HCT116 (cell line): ENCODE data around the gene CDK13. TPM values are rescaled to one million over a fixed set of nuclear protein-coding genes. Genes with fewer than 3 reads are reported as not detected.
"Not testable (repeated sequence)": the region's sequence is repeated elsewhere in the genome, so short reads cannot be mapped to it uniquely, and the experiment has no call there.

Experiments used
- ATAC-seq: fragments of 200-7000 bp; cut with Tn5 transposase; 2 replicates; pipeline ENCODE4 v1.9.1; 2020; ENCODE audit warnings: mild to moderate bottlenecking, moderate library complexity
- BruUV-seq: library from RNA; stranded (reverse); fragments of 400-500 nt; replicated peaks from 2 replicates; lab custom pipeline; 2021; lab: Mats Ljungman, UMichigan
- CTCF ChIA-PET: fragments of 300-600 bp; sonication (Branson Sonifier 250); formaldehyde crosslinking; loops from one replicate; lab custom pipeline; 2021; ENCODE audit warnings: antibody characterized with exemption; lab: Charles Lee
- POLR2A ChIA-PET: fragments of 300-600, 350-600 bp; sonication (Branson Sonifier 250); formaldehyde crosslinking; loops from one replicate; lab custom pipeline; 2021; ENCODE audit warnings: antibody characterized with exemption; lab: Charles Lee
- RAD21 ChIA-PET, 2 experiments: fragments of 300-600 bp; sonication (Branson Sonifier 250); formaldehyde crosslinking; loops; one replicate each; lab custom pipeline; 2023; ENCODE audit warnings: low total read pairs in 2 of 2; ENCODE audit not compliant: uncharacterized antibody in 2 of 2, unreplicated experiment in 2 of 2, low non-redundant PET in 1 of 2; lab: Charles Lee
- DNase-seq: peaks from one replicate; pipeline ENCODE4 v3.0.0-alpha.2; 2010; ENCODE audit warnings: low read depth, low spot score
- H2AFZ ChIP-seq: fragments of 200-600 bp; shearing (Covaris generic), sonication (generic); 2 replicates; pipeline ENCODE4 v1.6.1; 2017; ENCODE audit warnings: low read depth, mixed run types, mixed read lengths, antibody characterized with exemption, low read length; ENCODE audit not compliant: poor library complexity, severe bottlenecking
- H3K27ac ChIP-seq: 2 replicates; pipeline ENCODE4 v1.5.1; 2012; ENCODE audit warnings: low read depth, low read length
- H3K27me3 ChIP-seq: fragments of 200-600 bp; sonication (generic); 2 replicates; pipeline ENCODE4 v1.6.1; 2016; ENCODE audit warnings: mixed run types, low read length, mixed read lengths; ENCODE audit not compliant: insufficient read depth
- H3K36me3 ChIP-seq, 2 experiments: fragments of 200-500 bp in 1 of 2; fragments of 200-600 bp in 1 of 2; sonication (Bioruptor generic) in 1 of 2; sonication (generic) in 1 of 2; 2 replicates each; pipeline versions ENCODE4 v1.5.1 to v1.6.1; 2014 to 2016; ENCODE audit warnings: low read length in 2 of 2, inconsistent platforms in 1 of 2, mixed read lengths in 1 of 2, mixed run types in 1 of 2; ENCODE audit not compliant: insufficient read depth in 2 of 2, control insufficient read depth in 1 of 2
- H3K4me1 ChIP-seq, 2 experiments: fragments of 200-600 bp in 1 of 2; sonication (generic) in 1 of 2; 2 replicates each; pipeline versions ENCODE4 v1.5.1 to v1.6.1; 2012 to 2017; ENCODE audit warnings: low read length in 2 of 2, inconsistent platforms in 1 of 2, mild to moderate bottlenecking in 1 of 2, mixed read lengths in 1 of 2, mixed run types in 1 of 2, moderate library complexity in 1 of 2; ENCODE audit not compliant: insufficient read depth in 2 of 2, control insufficient read depth in 1 of 2
- H3K4me2 ChIP-seq: fragments of 200-600 bp; sonication (generic); 2 replicates; pipeline ENCODE4 v1.6.1; 2017; ENCODE audit warnings: mixed run types, low read length, mixed read lengths
- H3K4me3 ChIP-seq, 2 experiments: fragments of 200-600 bp in 1 of 2; sonication (generic) in 1 of 2; replicated peaks in 1 of 2; 2 replicates each; pipeline ENCODE4 v1.5.1; 2011 to 2016; ENCODE audit warnings: low read length in 2 of 2, control low read depth in 1 of 2, low read depth in 1 of 2, mild to moderate bottlenecking in 1 of 2, mixed read lengths in 1 of 2, mixed run types in 1 of 2
- H3K79me2 ChIP-seq: fragments of 200-600 bp; sonication (generic); 2 replicates; pipeline ENCODE4 v1.6.1; 2017; ENCODE audit warnings: mild to moderate bottlenecking, mixed run types, low read length, moderate library complexity, mixed read lengths; ENCODE audit not compliant: insufficient read depth
- H3K9ac ChIP-seq: fragments of 200-600 bp; sonication (generic); 2 replicates; pipeline ENCODE4 v1.6.1; 2016; ENCODE audit warnings: low read length, mixed read lengths
- H3K9me2 ChIP-seq: fragments of 200-600 bp; sonication (generic), shearing (Covaris generic); 2 replicates; pipeline ENCODE4 v1.6.1; 2017; ENCODE audit warnings: mixed run types, mild to moderate bottlenecking, moderate library complexity; ENCODE audit not compliant: insufficient read depth
- H3K9me3 ChIP-seq, 2 experiments: fragments of 200-500 bp in 1 of 2; fragments of 200-600 bp in 1 of 2; sonication (Bioruptor generic) in 1 of 2; sonication (generic) in 1 of 2; 2 replicates each; pipeline ENCODE4 v1.6.1; 2014 to 2017; ENCODE audit warnings: low read length in 2 of 2, mixed read lengths in 2 of 2, inconsistent platforms in 1 of 2, low read depth in 1 of 2, mild to moderate bottlenecking in 1 of 2, mixed run types in 1 of 2, moderate library complexity in 1 of 2; ENCODE audit not compliant: control insufficient read depth in 1 of 2, insufficient read depth in 1 of 2
- H4K20me1 ChIP-seq: fragments of 200-600 bp; sonication (generic), shearing (Covaris generic); 2 replicates; pipeline ENCODE4 v1.6.1; 2017; ENCODE audit warnings: mixed run types, mild to moderate bottlenecking, moderate library complexity; ENCODE audit not compliant: insufficient read depth
- CBX3 ChIP-seq: IDR thresholded peaks from 2 replicates; pipeline ENCODE4 v1.6.1; 2012; ENCODE audit warnings: low read depth
- FOSL1 ChIP-seq: IDR thresholded peaks from 2 replicates; pipeline ENCODE4 v1.6.1; 2012; ENCODE audit warnings: low read depth
- JUND ChIP-seq: IDR thresholded peaks from 2 replicates; pipeline ENCODE4 v1.6.1; 2012
- SP1 ChIP-seq: IDR thresholded peaks from 2 replicates; pipeline ENCODE4 v1.6.1; 2012; ENCODE audit warnings: low read depth
- intact Hi-C: fragments of 100-400 bp; cut with micrococcal nuclease; formaldehyde crosslinking; loops from 2 replicates; pipeline ENCODE4 v1.10.0; 2022
- total RNA-seq: library from RNA; stranded (reverse); gene quantifications from one replicate; pipeline ENCODE4 v1.2.1, GENCODE V29; 2021; ENCODE audit not compliant: unreplicated experiment

CDK13 gene
- total RNA-seq, 1 experiment from 2014 or later = 28.8 TPM

- H3K27ac ChIP-seq, RAD21 ChIA-PET, H3K9me2 ChIP-seq, H3K4me3 ChIP-seq, H2AFZ ChIP-seq, intact Hi-C loops, CTCF ChIA-PET, BruUV-seq, H3K27me3 ChIP-seq, H3K9me3 ChIP-seq, H3K9ac ChIP-seq, H3K79me2 ChIP-seq, POLR2A ChIA-PET, H4K20me1 ChIP-seq, H3K36me3 ChIP-seq: not testable (repeated sequence)
- H3K4me1 ChIP-seq = peaks cover 0 to 15% of the 10 kb centered on the region in 2 experiments; a peak in 2 of 4 replicates
- TF ChIP-seq SP1 (peak; percentile 58; the same call in 1 of the 2 replicates), JUND (peak; percentile 73), CBX3 (peak; percentile 73), FOSL1 (peak; percentile 73)
- peak overlapping the region; percentile 30 for H3K4me2 ChIP-seq
- ATAC-seq (0 out of 2 replicates have a peak, but pooled peaks have one; percentile 27), DNase-seq (peak; percentile 47)
Measured at GRCh38 chr7:40141916-40142315, 191.9 kb downstream of the CDK13 start.

- H3K4me2 ChIP-seq, RAD21 ChIA-PET, H3K27ac ChIP-seq, CTCF ChIA-PET, BruUV-seq, H3K36me3 ChIP-seq, H3K9ac ChIP-seq, H3K9me2 ChIP-seq, POLR2A ChIA-PET, H2AFZ ChIP-seq, ATAC-seq, H4K20me1 ChIP-seq, H3K9me3 ChIP-seq, H3K27me3 ChIP-seq, H3K4me3 ChIP-seq, DNase-seq, H3K79me2 ChIP-seq, intact Hi-C loops: not testable (repeated sequence)
- peaks cover 0 to 23% of the 10 kb centered on the region in 2 experiments; a peak in 2 of 4 replicates for H3K4me1 ChIP-seq
Measured at GRCh38 chr7:40145596-40146130, 195.6 kb downstream of the CDK13 start.
